SK-N-SH treated with all-trans-retinoic acid at 6 μM for 48 hours (cell line): ENCODE measurements around the gene CD101.

Source experiments
- ARNTL ChIP-seq: fragments of 450-650 bp; formaldehyde crosslinking; IDR thresholded peaks from 2 replicates; pipeline ENCODE4 v1.5.0; 2020; ENCODE audit warnings: low read depth, mild to moderate bottlenecking, moderate library complexity, borderline replicate concordance
- BACH2 ChIP-seq: fragments of 250-450 bp; sonication (Bioruptor Pico); IDR thresholded peaks from 2 replicates; pipeline ENCODE4 v1.9.0; 2021; ENCODE audit warnings: mild to moderate bottlenecking, borderline replicate concordance
- CREB5 ChIP-seq: fragments of 250-450 bp; sonication (Bioruptor Pico); IDR thresholded peaks from 2 replicates; pipeline ENCODE4 v1.5.1; 2020; ENCODE audit warnings: low read depth, mild to moderate bottlenecking, moderate library complexity
- CSRNP3 ChIP-seq: fragments of 250-450 bp; sonication (Bioruptor Pico); IDR thresholded peaks from 2 replicates; pipeline ENCODE4 v1.5.1; 2021; ENCODE audit warnings: mild to moderate bottlenecking, moderate library complexity
- ESRRG ChIP-seq: fragments of 250-450 bp; sonication (Bioruptor Pico); IDR thresholded peaks from 2 replicates; pipeline ENCODE4 v1.6.1; 2021; ENCODE audit warnings: mild to moderate bottlenecking
- GLIS3 ChIP-seq: fragments of 250-450 bp; sonication (Bioruptor Pico); IDR thresholded peaks from 2 replicates; pipeline ENCODE4 v1.5.0; 2020; ENCODE audit warnings: mild to moderate bottlenecking, moderate library complexity
- PATZ1 ChIP-seq: fragments of 250-450 bp; sonication (Bioruptor Pico); IDR thresholded peaks from 2 replicates; pipeline ENCODE4 v1.8.0; 2020; ENCODE audit warnings: mild to moderate bottlenecking, moderate library complexity, borderline replicate concordance
- PPARA ChIP-seq: fragments of 250-450 bp; sonication (Bioruptor Pico); IDR thresholded peaks from 2 replicates; pipeline ENCODE4 v1.5.0; 2020; ENCODE audit warnings: mild to moderate bottlenecking, borderline replicate concordance
- SNAI2 ChIP-seq: fragments of 250-450 bp; sonication (Bioruptor Pico); IDR thresholded peaks from 2 replicates; pipeline ENCODE4 v1.5.0; 2020; ENCODE audit warnings: mild to moderate bottlenecking, moderate library complexity
- ZC3H10 ChIP-seq: fragments of 250-450 bp; sonication (Bioruptor Pico); IDR thresholded peaks from 2 replicates; pipeline ENCODE4 v1.5.1; 2021; ENCODE audit warnings: mild to moderate bottlenecking, moderate library complexity
- ZFP30 ChIP-seq: fragments of 450-650 bp; formaldehyde crosslinking; IDR thresholded peaks from 2 replicates; pipeline ENCODE4 v1.5.0; 2022; ENCODE audit warnings: mild to moderate bottlenecking, moderate library complexity
- ZNF565 ChIP-seq: fragments of 450-650 bp; formaldehyde crosslinking; conservative IDR thresholded peaks from 2 replicates; pipeline ENCODE4 v1.5.0; 2020; ENCODE audit warnings: low read depth, mild to moderate bottlenecking, moderate library complexity
- ZNF70 ChIP-seq: fragments of 450-650 bp; formaldehyde crosslinking; IDR thresholded peaks from 2 replicates; pipeline ENCODE4 v1.5.0; 2020; ENCODE audit warnings: mild to moderate bottlenecking, moderate library complexity

- TF ChIP-seq PATZ1 (CRISPR knock-in tag) (no peak), ZNF565 (CRISPR knock-in tag) (no peak), BACH2 (CRISPR knock-in tag) (no peak), CSRNP3 (CRISPR knock-in tag) (no peak), ZFP30 (CRISPR knock-in tag) (no peak), GLIS3 (no peak), SNAI2 (CRISPR knock-in tag) (no peak), ARNTL (no peak), PPARA (CRISPR knock-in tag) (no peak), ESRRG (CRISPR knock-in tag) (no peak), ZNF70 (CRISPR knock-in tag) (no peak), ZC3H10 (CRISPR knock-in tag) (no peak), CREB5 (CRISPR knock-in tag) (no peak)
Observed at GRCh38 chr1:117033772-117034171, 32.2 kb downstream of the CD101 start.
